GM23248 (cell line): ENCODE data around the gene ANKRD55.

Experiments used
- EZH2 ChIP-seq: fragments of 200-600 bp; sonication (generic); IDR thresholded peaks from 2 replicates; pipeline ENCODE4 v1.6.1; 2018; ENCODE audit warnings: antibody characterized with exemption, mild to moderate bottlenecking; ENCODE audit not compliant: insufficient read depth, poor library complexity, severe bottlenecking
- EZH2phosphoT487 ChIP-seq: fragments of 200-600 bp; sonication (generic); IDR thresholded peaks from 2 replicates; pipeline ENCODE4 v1.6.1; 2018; ENCODE audit warnings: antibody characterized with exemption, moderate library complexity, mild to moderate bottlenecking, low read depth; ENCODE audit not compliant: insufficient read depth

- TF ChIP-seq EZH2 (no peak), EZH2phosphoT487 (no peak)
These were observed 131.9 kb downstream of the ANKRD55 start for GRCh38 chr5:56101180-56101579.
